GM21360 (cell line): ENCODE results near the gene YLPM1.

Experiments used
- ATAC-seq: cut with Tn5 transposase; IDR thresholded peaks from one replicate; pipeline ENCODE4 v1.9.1; 2021; ENCODE audit warnings: mild to moderate bottlenecking, moderate library complexity; ENCODE audit not compliant: unreplicated experiment

Gene YLPM1

GRCh38 chr14:74836251-74836960 is 73.3 kb downstream of the YLPM1 start:
- no peak for ATAC-seq

- ATAC-seq = no peak
These were observed 75.0 kb downstream of the YLPM1 start for GRCh38 chr14:74838166-74838565.

- ATAC-seq = no peak
These were observed 77.5 kb downstream of the YLPM1 start for GRCh38 chr14:74840603-74841030.

GRCh38 chr14:74841230-74842207 is 78.4 kb downstream of the YLPM1 start:
- ATAC-seq = peak; percentile 71

- ATAC-seq = no peak
These were observed 80.5 kb downstream of the YLPM1 start for GRCh38 chr14:74843653-74844052.

- ATAC-seq = no peak
These were observed 83.1 kb downstream of the YLPM1 start for GRCh38 chr14:74846168-74846567.

- ATAC-seq = no peak
These were observed 84.0 kb downstream of the YLPM1 start for GRCh38 chr14:74846968-74847665.

- no peak for ATAC-seq
These were observed 85.7 kb downstream of the YLPM1 start for GRCh38 chr14:74848768-74849167.

- ATAC-seq = no peak
These were observed 89.9 kb downstream of the YLPM1 start for GRCh38 chr14:74852922-74853530.

GRCh38 chr14:74853581-74853980 is 90.5 kb downstream of the YLPM1 start:
- ATAC-seq = no peak

- no peak for ATAC-seq
These were observed 91.9 kb downstream of the YLPM1 start for GRCh38 chr14:74855021-74855420.

GRCh38 chr14:74855945-74856344 is 92.8 kb downstream of the YLPM1 start:
- no peak for ATAC-seq

- no peak for ATAC-seq
These were observed 93.2 kb downstream of the YLPM1 start for GRCh38 chr14:74856366-74856765.

GRCh38 chr14:74858022-74858421 is 94.9 kb downstream of the YLPM1 start:
- no peak for ATAC-seq

- ATAC-seq = no peak
These were observed 96.8 kb downstream of the YLPM1 start for GRCh38 chr14:74859757-74860552.

- ATAC-seq = no peak
These were observed 98.0 kb downstream of the YLPM1 start for GRCh38 chr14:74860899-74861733.

GRCh38 chr14:74861734-74862090 is 98.6 kb downstream of the YLPM1 start:
- ATAC-seq = no peak

GRCh38 chr14:74863274-74863673 is 100.2 kb downstream of the YLPM1 start:
- ATAC-seq = no peak

GRCh38 chr14:74864198-74864597 is 101.1 kb downstream of the YLPM1 start:
- ATAC-seq = no peak
